ENCODE results near the gene QRFP.

QRFP gene

GRCh38 chr9:130896233-130897014, at the start of gene QRFP:
Gene QRFP (minus strand): TSS chr9:130896812. CDS start chr9:130893838, 2,974 bp downstream.
- no peak within 1 kb of the TSS for H3K4me3 ChIP-seq (ENCODE audit: low read depth, low read length)
- no peak for TF ChIP-seq MYC (IDR thresholded peaks at IDR 0.05; ENCODE audit: low read depth, low read length)
- TF ChIP-seq MAX (IDR thresholded peaks at IDR 0.05; ENCODE audit: low read depth, low read length): no peak
- no peak for TF ChIP-seq CTCF (IDR thresholded peaks at IDR 0.05; ENCODE audit: low read depth, low read length)
- TF ChIP-seq POLR2A (IDR thresholded peaks at IDR 0.05; ENCODE audit: extremely low read depth, insufficient read length): no peak
- no peak for DNase-seq (ENCODE audit: low read depth)

GRCh38 chr9:130945173-130945572, 48.6 kb upstream of the QRFP start:
- no peak for DNase-seq (ENCODE audit: low read depth)
- TF ChIP-seq MYC (IDR thresholded peaks at IDR 0.05; ENCODE audit: low read depth, low read length) (no peak), MAX (IDR thresholded peaks at IDR 0.05; ENCODE audit: low read depth, low read length) (no peak), CTCF (IDR thresholded peaks at IDR 0.05; ENCODE audit: low read depth, low read length) (no peak), POLR2A (IDR thresholded peaks at IDR 0.05; ENCODE audit: extremely low read depth, insufficient read length) (no peak)
- H3K4me3 ChIP-seq (ENCODE audit: low read depth, low read length): no peak overlapping the region

GRCh38 chr9:130944510-130945058, 48.0 kb upstream of the QRFP start:
- H3K4me3 ChIP-seq (ENCODE audit: low read depth, low read length): no peak overlapping the region
- TF ChIP-seq MAX (IDR thresholded peaks at IDR 0.05; ENCODE audit: low read depth, low read length) (no peak), CTCF (IDR thresholded peaks at IDR 0.05; ENCODE audit: low read depth, low read length) (no peak), MYC (IDR thresholded peaks at IDR 0.05; ENCODE audit: low read depth, low read length) (no peak), POLR2A (IDR thresholded peaks at IDR 0.05; ENCODE audit: extremely low read depth, insufficient read length) (no peak)
- no peak for DNase-seq (ENCODE audit: low read depth)

- DNase-seq (ENCODE audit: low read depth): no peak
- no peak overlapping the region for H3K4me3 ChIP-seq (ENCODE audit: low read depth, low read length)
- TF ChIP-seq MYC (IDR thresholded peaks at IDR 0.05; ENCODE audit: low read depth, low read length) (no peak), POLR2A (IDR thresholded peaks at IDR 0.05; ENCODE audit: extremely low read depth, insufficient read length) (no peak), MAX (IDR thresholded peaks at IDR 0.05; ENCODE audit: low read depth, low read length) (no peak), CTCF (IDR thresholded peaks at IDR 0.05; ENCODE audit: low read depth, low read length) (no peak)
Measured at GRCh38 chr9:130943777-130944176, 47.2 kb upstream of the QRFP start.

- TF ChIP-seq MAX (IDR thresholded peaks at IDR 0.05; ENCODE audit: low read depth, low read length) (no peak), POLR2A (IDR thresholded peaks at IDR 0.05; ENCODE audit: extremely low read depth, insufficient read length) (no peak), MYC (IDR thresholded peaks at IDR 0.05; ENCODE audit: low read depth, low read length) (no peak), CTCF (IDR thresholded peaks at IDR 0.05; ENCODE audit: low read depth, low read length) (no peak)
- DNase-seq (ENCODE audit: low read depth): no peak
- no peak overlapping the region for H3K4me3 ChIP-seq (ENCODE audit: low read depth, low read length)
Measured at GRCh38 chr9:130943221-130943620, 46.6 kb upstream of the QRFP start.

Measured in NB4 (cell line).